Stimulated activated CD8-positive, alpha-beta memory T cell treated with anti-CD3 and anti-CD28 coated beads, Interleukin-15, amount 100 ng/mL, for 48 hours (primary cell): ENCODE data around the gene RALGAPA2.

ENCODE experiments used
- DNase-seq, 2 donors: peaks; one replicate each; pipeline ENCODE4 v3.0.0-alpha.2; 2020; ENCODE audit warnings: low read depth in 2 of 2

Gene RALGAPA2

GRCh38 chr20:20404633-20405032 is 307.8 kb downstream of the RALGAPA2 start:
- no peak for DNase-seq

GRCh38 chr20:20401991-20402390 is 310.5 kb downstream of the RALGAPA2 start:
- DNase-seq = no peak

- DNase-seq = no peak
Measured at GRCh38 chr20:20399531-20400500, 312.6 kb downstream of the RALGAPA2 start.

- DNase-seq = no peak
Measured at GRCh38 chr20:20398123-20398522, 314.3 kb downstream of the RALGAPA2 start.

- no peak for DNase-seq
Measured at GRCh38 chr20:20396794-20397193, 315.6 kb downstream of the RALGAPA2 start.

- DNase-seq = no peak
Measured at GRCh38 chr20:20395903-20396568, 316.4 kb downstream of the RALGAPA2 start.

GRCh38 chr20:20395087-20395486 is 317.4 kb downstream of the RALGAPA2 start:
- no peak for DNase-seq

- DNase-seq = no peak
Measured at GRCh38 chr20:20393207-20394120, 319.0 kb downstream of the RALGAPA2 start.

GRCh38 chr20:20391766-20392165 is 320.7 kb downstream of the RALGAPA2 start:
- no peak for DNase-seq

- no peak for DNase-seq
Measured at GRCh38 chr20:20391115-20391514, 321.3 kb downstream of the RALGAPA2 start.

- DNase-seq = no peak
Measured at GRCh38 chr20:20390393-20390792, 322.1 kb downstream of the RALGAPA2 start.

GRCh38 chr20:20386192-20386591 is 326.3 kb downstream of the RALGAPA2 start:
- DNase-seq = no peak

GRCh38 chr20:20375862-20376261 is 336.6 kb downstream of the RALGAPA2 start:
- DNase-seq = no peak

GRCh38 chr20:20373091-20373571 is 339.3 kb downstream of the RALGAPA2 start:
- DNase-seq = no peak

GRCh38 chr20:20371681-20372080 is 340.8 kb downstream of the RALGAPA2 start:
- DNase-seq = no peak

GRCh38 chr20:20371083-20371482 is 341.4 kb downstream of the RALGAPA2 start:
- no peak for DNase-seq

- DNase-seq = no peak
Measured at GRCh38 chr20:20370094-20370575, 342.3 kb downstream of the RALGAPA2 start.

GRCh38 chr20:20369250-20370093 is 343.0 kb downstream of the RALGAPA2 start:
- no peak for DNase-seq

- DNase-seq = no peak
Measured at GRCh38 chr20:20368418-20369249, 343.8 kb downstream of the RALGAPA2 start.
